ENCODE results near the gene MAP10. TPM values are rescaled to one million over a fixed set of nuclear protein-coding genes. Genes with fewer than 3 reads are reported as not detected.

The MAP10 gene
- polyA plus RNA-seq, 1 experiment = 2.4 TPM

DNA sequence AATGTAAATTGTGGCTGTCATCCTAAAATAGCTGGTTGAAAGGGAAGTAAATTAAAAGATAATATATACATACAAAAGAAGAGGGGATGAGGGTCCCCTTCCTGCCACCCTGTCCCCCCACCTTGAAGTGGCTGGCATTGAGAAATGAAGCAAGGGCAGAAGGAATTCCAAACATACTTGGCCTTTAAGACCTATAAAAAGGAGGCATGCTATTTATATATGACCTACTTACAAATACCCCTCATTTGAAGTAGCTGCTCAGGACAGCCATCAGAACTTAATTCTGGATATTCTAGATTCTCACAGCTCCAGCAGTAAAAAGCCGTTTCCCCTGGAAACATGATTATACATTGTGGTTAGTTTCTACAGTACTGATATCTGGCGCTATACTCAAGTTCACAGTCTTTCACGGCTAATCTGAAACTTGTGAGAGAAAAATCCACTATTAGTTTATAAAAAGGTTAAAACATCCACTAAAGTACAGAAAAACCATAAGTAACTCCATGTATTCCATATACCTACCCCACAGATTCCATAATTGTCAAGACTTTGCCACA lies 9.6 kb upstream of the MAP10 start:
- H3K9me3 ChIP-seq (ENCODE audit: control insufficient read depth, insufficient read depth, low read length) = no peaks in the 10 kb centered on the region
- no peak overlapping the region for H3K4me3 ChIP-seq (ENCODE audit: low read depth, low read length)
- CTCF ChIA-PET = interaction anchor here (1.0 kb wide), 1 partner anchor 85 kb away, joined by 6 read pairs; no protein-coding TSS in a partner anchor
- no peak overlapping the region for H3K27ac ChIP-seq (ENCODE audit: low read depth, low read length)
- no peak for TF ChIP-seq CTCF (IDR thresholded peaks at IDR 0.05; ENCODE audit: low read depth, low read length)
- no peaks in the 10 kb centered on the region for H3K27me3 ChIP-seq (ENCODE audit: control insufficient read depth, insufficient read depth, low read length)
- POLR2A ChIA-PET = no interaction called here
- DNase-seq (ENCODE audit: low read depth, low spot score) = no peak

DNA sequence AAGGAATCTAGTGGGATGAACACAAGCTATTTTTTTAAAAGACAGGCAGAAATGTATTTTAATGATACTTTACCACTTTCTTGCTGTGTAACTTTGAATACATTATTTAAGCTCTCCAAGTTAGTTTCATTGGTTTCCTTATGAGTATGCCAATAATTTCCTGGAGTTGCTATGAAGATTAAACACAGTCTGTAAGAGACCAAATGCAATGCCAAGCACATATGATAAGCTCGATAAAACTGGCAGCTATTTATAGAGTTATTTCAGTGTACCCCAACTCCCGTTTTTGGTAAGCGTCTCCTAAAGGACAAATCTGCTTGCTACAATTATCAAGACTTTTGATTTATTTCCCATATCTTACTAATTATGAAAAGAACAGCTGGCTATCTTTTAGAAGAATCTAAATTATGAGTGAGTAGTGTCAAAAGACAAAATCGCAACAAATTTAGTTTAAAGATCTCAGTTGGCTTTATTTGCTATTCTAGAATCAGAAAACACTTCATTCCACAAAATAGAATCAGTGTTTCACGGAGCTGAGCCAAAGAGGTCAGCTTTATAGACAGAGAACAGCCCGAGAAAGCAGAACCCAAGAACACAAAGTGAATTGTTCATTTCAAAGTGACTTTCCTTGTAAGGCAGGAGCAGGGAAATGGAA lies 7.2 kb upstream of the MAP10 start:
- TF ChIP-seq CTCF (IDR thresholded peaks at IDR 0.05; ENCODE audit: low read depth, low read length) = no peak
- no peak for DNase-seq (ENCODE audit: low read depth, low spot score)
- ChIA-PET CTCF (interaction anchor here (0.7 kb wide), 1 partner anchor 15 kb away, joined by 3 read pairs; no protein-coding TSS in a partner anchor), POLR2A (no interaction called here)
- Histone ChIP-seq H3K27ac (ENCODE audit: low read depth, low read length) (no peak overlapping the region), H3K27me3 (ENCODE audit: control insufficient read depth, insufficient read depth, low read length) (no peaks in the 10 kb centered on the region), H3K9me3 (ENCODE audit: control insufficient read depth, insufficient read depth, low read length) (no peaks in the 10 kb centered on the region), H3K4me3 (ENCODE audit: low read depth, low read length) (no peak overlapping the region)

DNA sequence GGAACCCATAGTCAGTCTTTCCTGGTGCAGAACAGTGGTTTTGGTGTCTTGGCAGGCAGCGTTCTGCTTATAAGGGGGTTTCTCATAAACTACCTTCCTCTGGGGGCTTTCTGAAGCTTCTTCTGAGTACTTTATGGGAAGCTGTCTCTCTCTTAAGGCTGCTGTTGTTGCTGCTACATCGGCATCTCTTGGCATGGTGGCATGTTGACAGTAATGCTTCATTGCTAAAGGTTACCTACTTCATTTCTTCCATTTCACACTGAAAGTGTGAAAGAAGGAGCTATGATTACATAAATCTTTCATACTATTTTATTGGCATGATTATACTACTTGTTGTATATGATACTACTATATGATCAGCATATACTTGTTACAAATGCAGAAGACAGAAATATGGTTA lies 6.3 kb upstream of the MAP10 start:
- CTCF ChIA-PET = no interaction called here

DNA sequence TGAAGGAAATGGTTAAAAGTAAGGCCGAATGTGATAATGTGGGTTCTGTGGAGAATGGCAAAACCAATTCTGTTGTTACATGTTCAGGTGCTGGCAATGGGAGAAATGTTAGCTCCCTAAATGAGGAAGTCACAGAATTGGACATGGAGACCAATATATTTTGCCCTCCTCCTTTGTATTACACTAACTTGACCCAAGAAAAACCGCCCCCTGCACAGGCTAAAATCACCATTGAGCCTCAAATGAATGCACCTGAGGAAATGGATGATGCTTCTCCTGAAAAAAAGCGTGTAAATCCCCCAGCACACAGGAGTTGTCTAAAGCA lies 932 bp downstream of the MAP10 start:
- H3K27me3 ChIP-seq (ENCODE audit: control insufficient read depth, insufficient read depth, low read length) = no peaks in the 10 kb centered on the region
- DNase-seq (ENCODE audit: low read depth, low spot score) = no peak
- ChIA-PET CTCF (interaction anchor here (1.5 kb wide), 1 partner anchor 169 kb away, joined by 3 read pairs; no protein-coding TSS in a partner anchor), POLR2A (no interaction called here)
- TF ChIP-seq CTCF (IDR thresholded peaks at IDR 0.05; ENCODE audit: low read depth, low read length) = no peak
- H3K27ac ChIP-seq (ENCODE audit: low read depth, low read length) = no peak overlapping the region
- H3K4me3 ChIP-seq (ENCODE audit: low read depth, low read length) = peak overlapping the region; percentile 62
- peaks cover 7% of the 10 kb centered on the region; the same call in 1 of the 2 replicates for H3K9me3 ChIP-seq (ENCODE audit: control insufficient read depth, insufficient read depth, low read length)

More for the DNA sequence above, 6.3 kb upstream of the MAP10 start:
- DNase-seq (ENCODE audit: low read depth, low spot score) = no peak
- Histone ChIP-seq H3K4me3 (ENCODE audit: low read depth, low read length) (no peak overlapping the region), H3K9me3 (ENCODE audit: control insufficient read depth, insufficient read depth, low read length) (no peaks in the 10 kb centered on the region), H3K27ac (ENCODE audit: low read depth, low read length) (no peak overlapping the region), H3K27me3 (ENCODE audit: control insufficient read depth, insufficient read depth, low read length) (no peaks in the 10 kb centered on the region)
- POLR2A ChIA-PET = no interaction called here
- no peak for TF ChIP-seq CTCF (IDR thresholded peaks at IDR 0.05; ENCODE audit: low read depth, low read length)

- TF ChIP-seq CTCF (IDR thresholded peaks at IDR 0.05; ENCODE audit: low read depth, low read length) = no peak
- ChIA-PET POLR2A (no interaction called here), CTCF (no interaction called here)
- DNase-seq (ENCODE audit: low read depth, low spot score) = no peak
- peaks cover 1% of the 10 kb centered on the region; the same call in 1 of the 2 replicates for H3K9me3 ChIP-seq (ENCODE audit: control insufficient read depth, insufficient read depth, low read length)
- H3K27me3 ChIP-seq (ENCODE audit: control insufficient read depth, insufficient read depth, low read length) = no peaks in the 10 kb centered on the region
- no peak overlapping the region for H3K27ac ChIP-seq (ENCODE audit: low read depth, low read length)
- no peak overlapping the region for H3K4me3 ChIP-seq (ENCODE audit: low read depth, low read length)
Measured at GRCh38 chr1:232810856-232811255, 5.6 kb downstream of the MAP10 start.

Data from AG04450 (cell line).